GM12864 (cell line): Measurements from ENCODE around the gene CTDSP2.
"Not testable (repeated sequence)": the region's sequence is repeated elsewhere in the genome, so short reads cannot be mapped to it uniquely, and the experiment has no call there.

Source experiments
- DNase-seq: peaks from one replicate; pipeline ENCODE4 v3.0.0-alpha.2; 2011; ENCODE audit warnings: low read depth
- H3K4me3 ChIP-seq: 2 replicates; pipeline ENCODE4 v1.5.1; 2011; ENCODE audit warnings: mild to moderate bottlenecking, low read depth, low read length, control low read depth
- TF ChIP-seq, protein P1 (sequence below): IDR thresholded peaks from 2 replicates; pipeline ENCODE4 v1.5.1; 2011; ENCODE audit warnings: low read depth, mild to moderate bottlenecking, moderate library complexity, low read length, control low read depth, inconsistent platforms; ENCODE audit errors: missing control alignments

Gene CTDSP2

DNA sequence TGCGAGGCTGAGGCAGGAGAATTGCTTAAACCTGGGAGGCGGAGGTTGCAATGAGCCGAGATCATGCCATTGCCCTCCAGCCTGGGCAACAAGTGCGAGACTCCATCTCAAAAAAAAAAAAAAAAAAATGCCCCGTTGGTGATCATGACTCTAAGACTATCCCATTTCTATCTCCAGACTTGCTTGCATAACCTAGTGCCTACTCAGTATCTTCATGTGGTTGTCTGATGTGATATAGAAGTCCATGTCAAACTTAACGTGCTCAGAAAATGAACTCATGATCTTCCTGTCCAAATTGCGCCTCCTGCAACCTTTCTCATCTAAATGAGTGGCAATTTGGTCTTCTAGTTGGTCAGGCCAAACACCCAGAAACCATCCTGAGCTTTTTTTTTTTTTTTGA, 68.6 kb downstream of the CTDSP2 start:
- H3K4me3 ChIP-seq: no peak overlapping the region
- TF ChIP-seq, protein P1, sequence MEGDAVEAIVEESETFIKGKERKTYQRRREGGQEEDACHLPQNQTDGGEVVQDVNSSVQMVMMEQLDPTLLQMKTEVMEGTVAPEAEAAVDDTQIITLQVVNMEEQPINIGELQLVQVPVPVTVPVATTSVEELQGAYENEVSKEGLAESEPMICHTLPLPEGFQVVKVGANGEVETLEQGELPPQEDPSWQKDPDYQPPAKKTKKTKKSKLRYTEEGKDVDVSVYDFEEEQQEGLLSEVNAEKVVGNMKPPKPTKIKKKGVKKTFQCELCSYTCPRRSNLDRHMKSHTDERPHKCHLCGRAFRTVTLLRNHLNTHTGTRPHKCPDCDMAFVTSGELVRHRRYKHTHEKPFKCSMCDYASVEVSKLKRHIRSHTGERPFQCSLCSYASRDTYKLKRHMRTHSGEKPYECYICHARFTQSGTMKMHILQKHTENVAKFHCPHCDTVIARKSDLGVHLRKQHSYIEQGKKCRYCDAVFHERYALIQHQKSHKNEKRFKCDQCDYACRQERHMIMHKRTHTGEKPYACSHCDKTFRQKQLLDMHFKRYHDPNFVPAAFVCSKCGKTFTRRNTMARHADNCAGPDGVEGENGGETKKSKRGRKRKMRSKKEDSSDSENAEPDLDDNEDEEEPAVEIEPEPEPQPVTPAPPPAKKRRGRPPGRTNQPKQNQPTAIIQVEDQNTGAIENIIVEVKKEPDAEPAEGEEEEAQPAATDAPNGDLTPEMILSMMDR: no peak
- DNase-seq: no peak

DNA sequence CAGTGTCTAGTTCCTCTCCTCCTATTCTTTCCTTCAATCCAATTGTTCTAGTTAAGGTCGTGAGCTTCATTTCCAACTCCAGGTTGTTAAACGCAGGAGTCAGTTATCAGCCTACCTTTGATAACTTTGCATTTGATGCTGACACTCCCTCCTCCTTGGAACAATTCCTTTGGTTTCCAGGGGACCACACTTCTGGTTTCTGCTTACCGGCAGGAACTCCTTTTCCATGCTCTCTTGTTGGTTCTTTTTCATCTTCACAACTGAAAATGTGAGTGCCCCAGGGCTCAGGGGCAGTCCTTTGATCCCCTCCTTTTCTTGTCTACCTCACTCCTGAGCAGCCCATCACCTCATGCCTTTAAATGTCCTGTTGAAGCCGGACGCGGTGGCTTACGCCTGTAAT, 69.2 kb downstream of the CTDSP2 start:
- H3K4me3 ChIP-seq: no peak overlapping the region
- no peak for DNase-seq
- TF ChIP-seq, protein P1: no peak

GRCh38 chr12:57776247-57776587, 70.3 kb downstream of the CTDSP2 start:
- no peak overlapping the region for H3K4me3 ChIP-seq
- TF ChIP-seq, protein P1: no peak
- DNase-seq: no peak

DNA sequence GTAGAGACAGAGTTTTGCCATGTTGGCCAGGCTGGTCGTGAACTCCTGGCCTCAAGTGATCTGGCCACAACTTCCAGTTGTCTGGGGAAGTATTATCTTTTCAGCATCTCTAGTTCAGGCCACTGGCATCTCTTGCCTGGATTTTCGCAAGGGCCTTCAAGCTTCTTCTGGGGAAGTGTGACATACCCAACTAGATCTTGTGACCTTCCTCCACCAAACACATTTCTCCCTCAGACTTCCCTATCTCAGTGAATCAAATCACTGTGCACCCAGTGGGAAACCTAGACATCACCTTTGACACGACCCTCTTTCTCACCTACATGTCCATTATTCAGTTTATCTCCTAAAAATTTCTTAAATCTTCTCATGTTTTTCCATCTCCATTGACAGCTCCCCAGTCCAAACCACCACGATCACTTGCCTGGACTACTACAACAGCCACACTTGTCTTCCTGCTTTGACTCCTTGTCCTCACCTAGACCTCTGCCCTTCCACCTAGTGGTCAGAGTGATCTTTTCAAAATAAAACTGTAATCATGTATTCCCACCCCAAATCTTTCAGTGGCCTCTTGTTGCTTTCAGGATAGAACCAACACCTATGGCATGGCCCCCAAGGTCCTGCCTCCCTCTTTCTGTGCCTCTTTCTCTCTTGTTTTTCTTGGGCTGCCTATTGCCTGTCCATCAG, 70.8 kb downstream of the CTDSP2 start:
- H3K4me3 ChIP-seq: no peak overlapping the region
- DNase-seq: no peak

DNA sequence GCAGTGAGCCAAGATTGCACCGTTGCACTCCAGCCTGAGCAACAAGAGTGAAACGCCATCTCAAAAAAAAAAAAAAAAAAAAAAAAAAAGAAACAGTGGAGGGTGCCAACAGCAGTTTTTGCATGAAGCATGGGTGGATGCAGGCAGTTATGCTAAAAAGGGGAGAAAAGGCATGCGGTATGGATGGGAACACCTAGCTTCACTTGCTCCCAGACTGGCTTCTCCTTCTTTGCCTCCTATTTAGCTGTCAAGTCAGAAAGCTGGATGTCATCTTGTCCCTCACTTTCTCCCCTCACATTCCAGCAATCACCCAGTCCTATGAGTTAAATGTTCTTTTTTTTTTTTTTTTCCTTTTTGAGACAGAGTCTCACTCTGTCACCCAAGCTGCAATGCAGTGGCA, 71.5 kb downstream of the CTDSP2 start:
- H3K4me3 ChIP-seq: no peak overlapping the region
- no peak for DNase-seq
- TF ChIP-seq, protein P1: no peak

More for the DNA sequence above, 70.8 kb downstream of the CTDSP2 start:
- TF ChIP-seq, protein P1: peak; percentile 37

GRCh38 chr12:57774634-57775033, 71.9 kb downstream of the CTDSP2 start:
- not testable (repeated sequence) for DNase-seq, H3K4me3 ChIP-seq

DNA sequence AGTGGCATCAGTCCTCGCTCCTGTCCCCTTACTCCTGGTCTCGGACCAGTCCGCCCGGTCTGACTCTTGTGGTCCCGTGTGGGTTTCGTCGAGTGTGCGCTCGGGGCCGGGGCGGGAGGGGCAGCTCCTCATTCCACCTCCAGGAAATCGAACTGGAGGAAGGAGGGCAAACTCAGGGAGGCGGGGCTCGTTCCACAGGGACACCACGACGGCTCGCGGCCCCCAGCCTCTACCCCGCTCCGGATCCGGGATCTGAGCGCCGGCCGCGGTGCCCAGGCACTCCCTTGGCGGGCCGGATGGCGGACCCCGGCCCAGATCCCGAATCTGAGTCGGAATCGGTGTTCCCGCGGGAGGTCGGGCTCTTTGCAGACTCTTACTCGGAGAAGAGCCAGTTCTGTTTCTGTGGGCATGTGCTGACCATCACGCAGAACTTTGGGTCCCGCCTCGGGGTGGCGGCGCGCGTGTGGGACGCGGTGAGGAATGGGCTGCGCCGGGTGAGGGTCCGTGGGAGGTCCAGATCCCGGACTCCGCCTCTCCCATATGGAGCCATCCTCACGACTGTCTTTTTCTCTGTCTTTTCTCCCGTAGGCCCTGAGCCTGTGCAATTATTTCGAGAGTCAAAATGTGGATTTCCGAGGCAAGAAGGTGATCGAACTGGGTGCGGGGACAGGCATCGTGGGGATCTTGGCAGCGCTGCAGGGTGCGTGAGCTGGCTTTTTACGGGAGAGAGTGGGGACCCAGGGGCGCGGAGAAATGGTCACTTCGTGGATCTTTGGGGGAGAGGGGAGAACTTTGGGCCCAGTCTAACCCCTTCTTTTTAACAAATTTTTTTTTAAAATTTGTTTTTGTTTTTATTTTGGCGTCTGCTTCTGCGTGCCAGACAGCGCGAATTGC, 73.9 kb downstream of the CTDSP2 start, which contains the start of gene EEF1AKMT3:
Gene EEF1AKMT3, plus strand, starts transcription at position 186 of the 894 bp plus-strand sequence. Its CDS starts 111 bp downstream, at position 297.
- H3K4me3 ChIP-seq: peak within 1 kb of the TSS; percentile 65
- TF ChIP-seq, protein P1: no peak
- DNase-seq: no peak
